DOHH2 (cell line): ENCODE measurements around the gene CTNNA2.

Experiments
- H3F3A ChIP-seq: fragments of 200-600 bp; sonication (generic), shearing (Covaris generic); 2 replicates; pipeline ENCODE4 v1.6.0; 2016; ENCODE audit warnings: antibody characterized with exemption, mild to moderate bottlenecking; ENCODE audit not compliant: control insufficient read depth, insufficient read depth
- H3K27ac ChIP-seq: fragments of 200-600 bp; sonication (generic); 2 replicates; pipeline ENCODE4 v1.5.1; 2014; ENCODE audit warnings: low read depth, mild to moderate bottlenecking, low read length, moderate library complexity
- H3K27me3 ChIP-seq: fragments of 200-600 bp; sonication (generic); 2 replicates; pipeline ENCODE4 v1.6.1; 2014; ENCODE audit warnings: mild to moderate bottlenecking, low read length, mixed read lengths; ENCODE audit not compliant: control insufficient read depth
- H3K36me3 ChIP-seq: fragments of 200-600 bp; sonication (generic); 2 replicates; pipeline ENCODE4 v1.6.1; 2014; ENCODE audit warnings: mild to moderate bottlenecking, low read length, moderate library complexity, mixed read lengths; ENCODE audit not compliant: control insufficient read depth
- H3K4me1 ChIP-seq: fragments of 200-600 bp; sonication (generic); 2 replicates; pipeline ENCODE4 v1.6.1; 2014; ENCODE audit warnings: mild to moderate bottlenecking, low read length, mixed read lengths; ENCODE audit not compliant: control insufficient read depth
- H3K4me2 ChIP-seq: fragments of 200-600 bp; sonication (generic); 2 replicates; pipeline ENCODE4 v1.6.0; 2014; ENCODE audit warnings: mild to moderate bottlenecking, low read length, moderate library complexity
- H3K4me3 ChIP-seq: fragments of 200-600 bp; sonication (generic); 2 replicates; pipeline ENCODE4 v1.5.1; 2014; ENCODE audit warnings: mild to moderate bottlenecking, low read length, mixed read lengths
- H3K79me2 ChIP-seq: fragments of 200-600 bp; sonication (generic); 2 replicates; pipeline ENCODE4 v1.6.1; 2014; ENCODE audit warnings: mild to moderate bottlenecking, low read length, mixed read lengths; ENCODE audit not compliant: control insufficient read depth
- H3K9me2 ChIP-seq: fragments of 200-600 bp; sonication (generic); replicated peaks from 2 replicates; pipeline ENCODE4 v1.6.1; 2014; ENCODE audit warnings: mild to moderate bottlenecking, low read length, mixed read lengths; ENCODE audit not compliant: control insufficient read depth
- H3K9me3 ChIP-seq: fragments of 200-600 bp; sonication (generic); 2 replicates; pipeline ENCODE4 v1.6.1; 2014; ENCODE audit warnings: antibody characterized with exemption, low read length, mixed read lengths; ENCODE audit not compliant: control insufficient read depth, insufficient read depth
- H4K20me1 ChIP-seq: fragments of 200-600 bp; sonication (generic); 2 replicates; pipeline ENCODE4 v1.6.0; 2014; ENCODE audit warnings: low read depth, mild to moderate bottlenecking, antibody characterized with exemption, low read length, moderate library complexity; ENCODE audit not compliant: control insufficient read depth, insufficient read depth
- EZH2phosphoT487 ChIP-seq: fragments of 200-600 bp; sonication (generic); IDR thresholded peaks from 2 replicates; pipeline ENCODE4 v1.6.1; 2017; ENCODE audit warnings: borderline replicate concordance, mild to moderate bottlenecking, antibody characterized with exemption, low read length, moderate library complexity, mixed read lengths
- TF ChIP-seq, protein P1 (sequence below): fragments of 200-600 bp; sonication (generic); IDR thresholded peaks from one replicate; pipeline ENCODE4 v1.5.1; 2014; ENCODE audit warnings: antibody characterized with exemption, mild to moderate bottlenecking, low read depth, low read length; ENCODE audit not compliant: poor library complexity, severe bottlenecking

Gene CTNNA2

DNA sequence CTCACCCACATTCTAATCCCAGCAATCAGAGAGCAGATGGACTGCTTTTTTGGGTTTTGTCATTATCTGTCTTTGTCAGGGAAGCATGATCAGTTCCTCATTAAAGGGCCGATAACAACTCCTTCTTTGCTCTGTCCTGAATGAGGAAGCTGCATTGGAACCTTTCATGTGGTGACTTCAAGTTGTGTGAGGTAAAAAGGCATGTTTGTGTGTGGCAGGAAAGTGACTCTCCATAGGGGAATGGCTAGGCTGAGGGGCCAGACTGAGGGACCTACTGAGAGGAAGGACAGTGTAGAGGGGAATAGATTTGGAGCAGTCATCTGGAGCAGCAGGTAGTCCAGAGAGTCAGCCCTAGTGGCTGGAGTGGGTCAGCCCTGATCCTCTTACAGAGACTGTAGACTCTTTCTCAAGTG, 815.3 kb downstream of the CTNNA2 start:
- H4K20me1 ChIP-seq, result no peaks in the 10 kb centered on the region
- H3K27me3 ChIP-seq, result no peaks in the 10 kb centered on the region; the same call in 1 of the 2 replicates
- H3K79me2 ChIP-seq, result no peaks in the 10 kb centered on the region
- TF ChIP-seq, protein P1, sequence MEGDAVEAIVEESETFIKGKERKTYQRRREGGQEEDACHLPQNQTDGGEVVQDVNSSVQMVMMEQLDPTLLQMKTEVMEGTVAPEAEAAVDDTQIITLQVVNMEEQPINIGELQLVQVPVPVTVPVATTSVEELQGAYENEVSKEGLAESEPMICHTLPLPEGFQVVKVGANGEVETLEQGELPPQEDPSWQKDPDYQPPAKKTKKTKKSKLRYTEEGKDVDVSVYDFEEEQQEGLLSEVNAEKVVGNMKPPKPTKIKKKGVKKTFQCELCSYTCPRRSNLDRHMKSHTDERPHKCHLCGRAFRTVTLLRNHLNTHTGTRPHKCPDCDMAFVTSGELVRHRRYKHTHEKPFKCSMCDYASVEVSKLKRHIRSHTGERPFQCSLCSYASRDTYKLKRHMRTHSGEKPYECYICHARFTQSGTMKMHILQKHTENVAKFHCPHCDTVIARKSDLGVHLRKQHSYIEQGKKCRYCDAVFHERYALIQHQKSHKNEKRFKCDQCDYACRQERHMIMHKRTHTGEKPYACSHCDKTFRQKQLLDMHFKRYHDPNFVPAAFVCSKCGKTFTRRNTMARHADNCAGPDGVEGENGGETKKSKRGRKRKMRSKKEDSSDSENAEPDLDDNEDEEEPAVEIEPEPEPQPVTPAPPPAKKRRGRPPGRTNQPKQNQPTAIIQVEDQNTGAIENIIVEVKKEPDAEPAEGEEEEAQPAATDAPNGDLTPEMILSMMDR, result no peak
- no peak for TF ChIP-seq EZH2phosphoT487
- H3K27ac ChIP-seq, result no peak overlapping the region
- H3K36me3 ChIP-seq, result no peaks in the 10 kb centered on the region
- no peak overlapping the region for H3K4me2 ChIP-seq
- no peaks in the 10 kb centered on the region for H3K4me1 ChIP-seq
- no peaks in the 10 kb centered on the region for H3F3A ChIP-seq
- H3K9me3 ChIP-seq, result no peaks in the 10 kb centered on the region
- no peak overlapping the region for H3K4me3 ChIP-seq
- H3K9me2 ChIP-seq, result no peaks in the 10 kb centered on the region

DNA sequence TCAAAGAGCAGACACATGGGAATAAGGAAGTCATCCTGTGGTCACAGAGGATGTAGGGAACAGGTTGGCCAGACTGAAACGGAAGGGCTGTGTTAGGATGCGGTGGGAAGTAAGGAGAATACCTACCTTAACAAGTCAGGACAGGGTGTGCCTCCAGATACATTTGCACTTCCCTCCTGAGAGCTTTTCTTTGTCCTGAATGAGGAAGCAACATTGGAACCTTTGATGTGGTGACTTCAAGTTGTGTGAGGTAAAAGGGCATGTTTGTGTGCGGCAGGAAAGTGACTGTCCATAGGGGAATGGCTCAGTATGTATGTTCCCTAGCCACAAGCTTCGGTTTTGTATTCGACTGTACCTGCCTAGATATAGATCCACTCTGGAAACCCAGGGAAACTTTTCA, 816.6 kb downstream of the CTNNA2 start:
- TF ChIP-seq, protein P1, result no peak
- TF ChIP-seq EZH2phosphoT487, result no peak
- H3K27ac ChIP-seq, result no peak overlapping the region
- no peaks in the 10 kb centered on the region for H4K20me1 ChIP-seq

DNA sequence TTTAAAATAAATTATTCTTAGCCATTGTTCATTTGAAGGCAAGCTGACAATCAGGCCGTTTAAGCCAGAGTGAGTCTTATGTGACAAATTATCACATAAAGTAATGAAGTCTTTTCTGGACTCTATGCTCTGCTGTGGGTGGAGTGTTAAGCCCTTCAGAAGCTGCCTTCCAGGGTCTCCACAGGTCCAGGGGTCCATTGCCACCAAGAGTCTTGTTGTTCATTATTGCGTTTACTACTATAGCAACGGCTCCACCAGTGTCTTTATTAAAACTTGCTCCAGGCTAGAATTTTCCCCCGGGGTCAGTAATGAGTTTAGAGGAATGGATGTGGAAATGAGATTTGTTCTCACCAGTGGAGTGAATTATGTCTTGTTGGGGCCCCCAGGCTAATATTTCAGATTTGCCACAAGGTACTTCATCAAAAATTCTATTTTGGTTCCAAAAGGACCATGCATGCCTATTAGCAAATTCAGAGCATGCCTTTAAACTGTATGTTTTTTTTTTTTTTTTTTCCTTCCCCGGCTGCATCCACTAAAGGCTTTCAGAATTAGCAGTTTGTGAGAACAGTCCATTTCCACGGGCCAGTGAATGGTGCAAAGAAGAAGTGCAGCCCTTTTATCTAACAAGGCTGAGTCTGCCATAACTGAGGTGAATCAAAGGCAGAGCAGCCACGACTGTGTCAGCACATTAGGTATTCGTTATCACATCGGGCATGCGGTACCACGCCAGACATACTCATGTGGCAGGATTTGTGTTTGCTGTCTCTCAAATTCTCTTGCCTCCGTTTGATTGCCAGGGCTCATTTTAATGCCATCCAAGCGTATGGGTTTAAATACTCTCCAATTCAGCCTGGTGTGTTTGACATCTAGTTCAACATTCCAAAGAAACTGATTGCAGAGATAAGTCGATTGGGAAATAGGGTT, 817.9 kb downstream of the CTNNA2 start:
- Histone ChIP-seq H3K4me1 (no peaks in the 10 kb centered on the region), H3K27me3 (no peaks in the 10 kb centered on the region), H3K27ac (no peak overlapping the region), H3K9me3 (no peaks in the 10 kb centered on the region), H3K4me2 (no peak overlapping the region), H3K79me2 (no peaks in the 10 kb centered on the region), H4K20me1 (no peaks in the 10 kb centered on the region), H3K9me2 (no peaks in the 10 kb centered on the region), H3F3A (no peaks in the 10 kb centered on the region), H3K4me3 (no peak overlapping the region), H3K36me3 (no peaks in the 10 kb centered on the region)
- TF ChIP-seq, protein P1, result no peak
- no peak for TF ChIP-seq EZH2phosphoT487

More for the DNA sequence above, 816.6 kb downstream of the CTNNA2 start:
- H3K27me3 ChIP-seq, result no peaks in the 10 kb centered on the region; the same call in 1 of the 2 replicates
- no peaks in the 10 kb centered on the region for H3K9me2 ChIP-seq
- no peaks in the 10 kb centered on the region for H3K36me3 ChIP-seq
- H3K9me3 ChIP-seq, result no peaks in the 10 kb centered on the region
- H3K4me2 ChIP-seq, result no peak overlapping the region
- H3K4me3 ChIP-seq, result no peak overlapping the region
- no peaks in the 10 kb centered on the region for H3K79me2 ChIP-seq
- no peaks in the 10 kb centered on the region for H3K4me1 ChIP-seq
- H3F3A ChIP-seq, result no peaks in the 10 kb centered on the region
